ENCODE data around the gene ZNF782. TPM values are rescaled to one million over a fixed set of nuclear protein-coding genes. Genes with fewer than 3 reads are reported as not detected.
"Not testable (repeated sequence)": the region's sequence is repeated elsewhere in the genome, so short reads cannot be mapped to it uniquely, and the experiment has no call there.

ZNF782 gene
- total and polyA plus RNA-seq, 4 donors: 5.3 to 13.8 (median 10.3) TPM

DNA sequence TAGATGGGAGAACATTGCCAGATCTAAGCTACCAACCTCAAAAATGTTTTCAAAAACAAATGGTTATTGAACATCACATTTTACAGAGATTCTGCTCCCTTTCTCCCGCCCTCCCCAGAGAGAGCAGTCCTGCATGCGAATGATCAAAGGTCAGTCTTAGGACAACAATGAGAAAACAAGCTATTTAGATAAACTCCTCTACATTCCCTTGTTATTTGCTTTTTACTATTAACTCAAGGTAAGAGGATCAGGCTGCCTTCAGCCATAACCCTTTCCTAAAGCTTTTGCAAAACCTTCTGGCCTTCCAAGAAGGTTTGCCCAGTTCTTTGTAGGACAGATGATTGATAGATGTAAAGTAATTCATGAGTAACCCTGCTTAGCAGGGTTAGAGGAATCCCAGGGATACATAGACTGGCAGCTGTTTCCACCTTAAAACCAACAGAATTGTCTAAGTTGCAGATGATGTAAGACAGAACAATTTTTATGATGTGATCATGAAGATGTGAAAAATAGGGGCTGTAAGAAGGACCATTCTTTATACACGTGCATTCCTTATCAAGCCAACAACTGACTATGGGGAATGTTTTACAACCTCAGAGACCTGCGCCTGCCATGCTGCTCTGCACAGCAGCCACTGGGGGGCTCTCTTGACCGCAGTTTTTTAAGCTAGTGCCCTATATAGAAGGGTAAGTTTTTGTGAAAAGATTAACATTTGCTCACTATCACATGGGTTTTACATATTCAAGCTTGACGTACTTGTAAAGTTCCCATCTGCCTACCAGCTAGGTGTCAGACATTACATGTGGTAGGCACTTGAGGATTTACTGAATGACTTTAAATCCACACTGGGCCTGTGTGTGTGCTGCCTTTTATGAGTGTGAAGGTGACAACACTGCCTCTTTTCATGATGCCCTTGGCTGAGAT, 2.3 kb upstream of the ZNF782 start:
- Histone ChIP-seq H3K9me3 (ENCODE audit: control insufficient read depth, insufficient read depth, low read length) (no peaks in the 10 kb centered on the region), H3K27me3 (ENCODE audit: control insufficient read depth, insufficient read depth, low read length) (no peaks in the 10 kb centered on the region), H3K27ac (ENCODE audit: low read depth, low read length) (no peak overlapping the region), H3K4me3 (ENCODE audit: low read depth, low read length) (no peak overlapping the region), H3K4me1 (ENCODE audit: control insufficient read depth, insufficient read depth, low read length) (peaks cover 18% of the 10 kb centered on the region), H3K36me3 (ENCODE audit: control insufficient read depth, insufficient read depth, low read length) (peaks cover 6% of the 10 kb centered on the region)
- DNase-seq (ENCODE audit: low read depth in 4 of 6, low spot score in 6 of 6): peak; percentile 27 to 92 (median 60)
- 67% methylated on average over 2 of the region's 6 CpGs for WGBS (ENCODE audit: insufficient coverage)

GRCh38 chr9:96854651-96855273, 448 bp upstream of the ZNF782 start:
- Histone ChIP-seq H3K4me3 (ENCODE audit: low read depth, low read length) (peak overlapping the region; percentile 77), H3K4me1 (ENCODE audit: control insufficient read depth, insufficient read depth, low read length) (peaks cover 18% of the 10 kb centered on the region), H3K27me3 (ENCODE audit: control insufficient read depth, insufficient read depth, low read length) (no peaks in the 10 kb centered on the region), H3K9me3 (ENCODE audit: control insufficient read depth, insufficient read depth, low read length) (peaks cover 3% of the 10 kb centered on the region), H3K36me3 (ENCODE audit: control insufficient read depth, insufficient read depth, low read length) (peaks cover 2% of the 10 kb centered on the region), H3K27ac (ENCODE audit: low read depth, low read length) (no peak overlapping the region)
- DNase-seq (ENCODE audit: low read depth in 4 of 6, low spot score in 6 of 6): no peak
- WGBS (ENCODE audit: insufficient coverage): 7% methylated on average over 2 of the region's 16 CpGs

DNA sequence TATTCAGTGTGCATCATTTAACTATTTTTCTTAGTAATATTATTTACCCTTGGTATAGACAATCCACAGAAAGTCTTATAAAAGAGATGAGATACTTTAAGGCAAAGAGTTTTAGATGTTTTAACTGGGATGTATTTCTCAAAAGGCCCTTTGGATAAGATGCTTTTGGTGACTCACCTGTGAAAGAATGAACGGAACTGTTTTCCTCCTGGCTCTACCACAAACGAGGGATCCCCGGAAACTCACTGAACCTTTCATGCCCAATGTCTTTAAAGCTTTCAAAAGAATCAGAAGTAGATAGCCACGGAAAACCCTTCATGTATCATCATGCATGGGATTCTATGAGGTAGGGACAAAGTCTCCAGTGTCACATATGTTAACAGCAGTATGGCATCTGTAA, 1.6 kb downstream of the ZNF782 start:
- H3K4me3 ChIP-seq (ENCODE audit: low read depth, low read length): no peak overlapping the region
- no peak overlapping the region for H3K27ac ChIP-seq (ENCODE audit: low read depth, low read length)
- no peak for DNase-seq (ENCODE audit: low read depth in 4 of 6, low spot score in 6 of 6)
- no peaks in the 10 kb centered on the region for H3K27me3 ChIP-seq (ENCODE audit: control insufficient read depth, insufficient read depth, low read length)
- peaks cover 11% of the 10 kb centered on the region for H3K9me3 ChIP-seq (ENCODE audit: control insufficient read depth, insufficient read depth, low read length)
- no peaks in the 10 kb centered on the region for H3K36me3 ChIP-seq (ENCODE audit: control insufficient read depth, insufficient read depth, low read length)
- H3K4me1 ChIP-seq (ENCODE audit: control insufficient read depth, insufficient read depth, low read length): peaks cover 18% of the 10 kb centered on the region
- WGBS (ENCODE audit: insufficient coverage): 86% methylated on average over 3 of the region's 4 CpGs

DNA sequence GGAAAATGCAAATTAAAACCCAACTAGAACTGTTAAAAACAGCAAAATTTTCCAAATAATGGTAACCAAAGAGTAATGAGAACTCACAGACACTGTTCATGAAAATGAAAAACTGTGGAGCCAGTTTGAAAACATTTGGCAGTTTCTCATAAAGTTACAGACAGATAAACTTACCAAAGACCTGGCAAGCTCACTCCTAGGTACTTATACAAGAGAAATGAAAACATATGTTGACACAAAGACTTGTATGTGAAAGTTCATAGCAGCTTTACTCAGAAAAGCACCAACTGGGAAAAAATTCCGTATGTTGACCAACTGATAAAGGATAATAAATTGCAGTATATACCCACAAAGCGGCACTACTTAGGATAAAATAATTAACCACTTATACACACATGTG, 10.3 kb downstream of the ZNF782 start:
- Histone ChIP-seq H3K36me3 (ENCODE audit: control insufficient read depth, insufficient read depth, low read length) (peaks cover 3% of the 10 kb centered on the region), H3K4me1 (ENCODE audit: control insufficient read depth, insufficient read depth, low read length) (no peaks in the 10 kb centered on the region), H3K9me3 (ENCODE audit: control insufficient read depth, insufficient read depth, low read length) (peaks cover 8% of the 10 kb centered on the region), H3K4me3 (ENCODE audit: low read depth, low read length) (no peak overlapping the region), H3K27me3 (ENCODE audit: control insufficient read depth, insufficient read depth, low read length) (no peaks in the 10 kb centered on the region), H3K27ac (ENCODE audit: low read depth, low read length) (no peak overlapping the region)
- WGBS (ENCODE audit: insufficient coverage): no CpG with 5 or more reads among the region's 2 CpGs
- no peak for DNase-seq (ENCODE audit: low read depth in 4 of 6, low spot score in 6 of 6)

GRCh38 chr9:96818533-96818932, 35.8 kb downstream of the ZNF782 start:
- WGBS (ENCODE audit: insufficient coverage): 100% methylated on average over 3 of the region's 6 CpGs
- no peak overlapping the region for H3K27ac ChIP-seq (ENCODE audit: low read depth, low read length)
- DNase-seq (ENCODE audit: low read depth in 4 of 6, low spot score in 6 of 6): no peak
- H3K36me3 ChIP-seq (ENCODE audit: control insufficient read depth, insufficient read depth, low read length): peaks cover 3% of the 10 kb centered on the region
- H3K27me3 ChIP-seq (ENCODE audit: control insufficient read depth, insufficient read depth, low read length): no peaks in the 10 kb centered on the region
- H3K4me3 ChIP-seq (ENCODE audit: low read depth, low read length): no peak overlapping the region
- no peaks in the 10 kb centered on the region for H3K4me1 ChIP-seq (ENCODE audit: control insufficient read depth, insufficient read depth, low read length)
- peaks cover 38% of the 10 kb centered on the region for H3K9me3 ChIP-seq (ENCODE audit: control insufficient read depth, insufficient read depth, low read length)

DNA sequence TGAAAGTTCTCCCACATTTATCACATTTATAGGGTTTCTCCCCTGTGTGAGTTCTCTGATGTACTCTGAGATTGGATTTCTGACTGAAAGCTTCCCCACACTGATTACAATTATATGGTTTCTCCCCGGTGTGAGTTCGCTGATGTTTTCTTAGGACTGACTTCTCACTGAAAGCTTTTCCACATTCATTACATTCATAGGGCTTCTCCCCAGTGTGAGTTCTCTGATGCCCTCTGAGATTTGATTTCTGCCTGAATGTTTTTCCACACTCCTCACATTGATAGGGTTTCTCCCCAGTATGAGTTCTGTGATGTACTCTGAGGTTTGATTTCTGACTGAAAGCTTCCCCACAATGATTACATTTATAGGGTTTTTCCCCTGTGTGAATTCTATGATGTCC, 36.3 kb downstream of the ZNF782 start:
- Histone ChIP-seq H3K27ac (ENCODE audit: low read depth, low read length) (no peak overlapping the region), H3K4me3 (ENCODE audit: low read depth, low read length) (no peak overlapping the region), H3K4me1 (ENCODE audit: control insufficient read depth, insufficient read depth, low read length) (no peaks in the 10 kb centered on the region), H3K27me3 (ENCODE audit: control insufficient read depth, insufficient read depth, low read length) (no peaks in the 10 kb centered on the region), H3K9me3 (ENCODE audit: control insufficient read depth, insufficient read depth, low read length) (peaks cover 39% of the 10 kb centered on the region), H3K36me3 (ENCODE audit: control insufficient read depth, insufficient read depth, low read length) (peaks cover 3% of the 10 kb centered on the region)
- no peak for DNase-seq (ENCODE audit: low read depth in 4 of 6, low spot score in 6 of 6)
- WGBS (ENCODE audit: insufficient coverage): 93% methylated on average over 2 of the region's 2 CpGs

GRCh38 chr9:96813607-96814006, 40.7 kb downstream of the ZNF782 start:
- H3K27ac ChIP-seq (ENCODE audit: low read depth, low read length): no peak overlapping the region
- H3K4me3 ChIP-seq (ENCODE audit: low read depth, low read length): no peak overlapping the region
- WGBS (ENCODE audit: insufficient coverage): no CpG with 5 or more reads among the region's 1 CpG
- peak in 1 of 6 donors; percentile 1 for DNase-seq (ENCODE audit: low read depth in 4 of 6, low spot score in 6 of 6)
- no peaks in the 10 kb centered on the region for H3K4me1 ChIP-seq (ENCODE audit: control insufficient read depth, insufficient read depth, low read length)
- H3K9me3 ChIP-seq (ENCODE audit: control insufficient read depth, insufficient read depth, low read length): peaks cover 25% of the 10 kb centered on the region
- H3K36me3 ChIP-seq (ENCODE audit: control insufficient read depth, insufficient read depth, low read length): no peaks in the 10 kb centered on the region
- H3K27me3 ChIP-seq (ENCODE audit: control insufficient read depth, insufficient read depth, low read length): no peaks in the 10 kb centered on the region

DNA sequence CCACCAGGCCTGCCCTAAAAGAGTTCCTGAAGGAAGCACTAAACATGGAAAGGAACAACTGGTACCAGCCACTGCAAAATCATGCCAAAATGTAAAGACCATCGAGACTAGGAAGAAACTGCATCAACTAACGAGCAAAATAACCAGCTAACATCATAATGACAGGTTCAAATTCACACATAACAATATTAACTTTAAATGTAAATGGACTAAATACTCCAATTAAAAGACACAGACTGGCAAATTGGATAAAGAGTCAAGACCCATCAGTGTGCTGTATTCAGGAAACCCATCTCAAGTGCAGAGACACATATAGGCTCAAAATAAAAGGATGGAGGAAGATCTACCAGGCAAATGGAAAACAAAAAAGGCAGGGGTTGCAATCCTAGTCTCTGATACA, 55.4 kb downstream of the ZNF782 start:
- H3K36me3 ChIP-seq (ENCODE audit: control insufficient read depth, insufficient read depth, low read length): peaks cover 12% of the 10 kb centered on the region
- H3K4me3 ChIP-seq (ENCODE audit: low read depth, low read length); DNase-seq (ENCODE audit: low read depth in 4 of 6, low spot score in 6 of 6); H3K27ac ChIP-seq (ENCODE audit: low read depth, low read length); H3K4me1 ChIP-seq (ENCODE audit: control insufficient read depth, insufficient read depth, low read length); H3K27me3 ChIP-seq (ENCODE audit: control insufficient read depth, insufficient read depth, low read length); H3K9me3 ChIP-seq (ENCODE audit: control insufficient read depth, insufficient read depth, low read length): not testable (repeated sequence)
- no CpG with 5 or more reads among the region's 2 CpGs for WGBS (ENCODE audit: insufficient coverage)

DNA sequence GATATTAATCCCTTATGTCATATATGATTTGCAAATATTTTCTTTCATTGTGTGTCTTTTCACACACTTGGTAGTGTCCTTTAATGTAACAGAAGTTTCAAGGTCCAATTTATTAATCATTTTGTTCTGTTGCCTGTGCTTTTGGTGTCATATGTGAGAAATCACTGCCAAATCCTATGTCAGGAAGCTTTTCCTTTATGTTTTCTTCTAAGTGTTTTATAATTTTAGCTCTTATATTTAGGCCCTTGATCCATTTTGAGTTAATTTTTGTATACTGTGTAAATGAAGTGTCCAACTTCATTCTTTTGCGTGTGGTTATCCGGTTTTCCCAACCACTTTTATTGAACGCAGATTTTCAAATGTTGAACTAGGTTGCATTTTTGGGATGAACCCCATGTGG, 70.3 kb downstream of the ZNF782 start:
- no CpG with 5 or more reads among the region's 3 CpGs for WGBS (ENCODE audit: insufficient coverage)

GRCh38 chr9:96782235-96782634, 72.1 kb downstream of the ZNF782 start:
- Histone ChIP-seq H3K27me3 (ENCODE audit: control insufficient read depth, insufficient read depth, low read length) (no peaks in the 10 kb centered on the region), H3K27ac (ENCODE audit: low read depth, low read length) (no peak overlapping the region), H3K36me3 (ENCODE audit: control insufficient read depth, insufficient read depth, low read length) (no peaks in the 10 kb centered on the region), H3K9me3 (ENCODE audit: control insufficient read depth, insufficient read depth, low read length) (peaks cover 2% of the 10 kb centered on the region), H3K4me3 (ENCODE audit: low read depth, low read length) (no peak overlapping the region), H3K4me1 (ENCODE audit: control insufficient read depth, insufficient read depth, low read length) (peaks cover 5% of the 10 kb centered on the region)
- DNase-seq (ENCODE audit: low read depth in 4 of 6, low spot score in 6 of 6): no peak

More for the DNA sequence above, 70.3 kb downstream of the ZNF782 start:
- Histone ChIP-seq H3K27ac (ENCODE audit: low read depth, low read length) (no peak overlapping the region), H3K36me3 (ENCODE audit: control insufficient read depth, insufficient read depth, low read length) (no peaks in the 10 kb centered on the region), H3K9me3 (ENCODE audit: control insufficient read depth, insufficient read depth, low read length) (peaks cover 2% of the 10 kb centered on the region), H3K27me3 (ENCODE audit: control insufficient read depth, insufficient read depth, low read length) (no peaks in the 10 kb centered on the region), H3K4me1 (ENCODE audit: control insufficient read depth, insufficient read depth, low read length) (no peaks in the 10 kb centered on the region), H3K4me3 (ENCODE audit: low read depth, low read length) (no peak overlapping the region)
- no peak for DNase-seq (ENCODE audit: low read depth in 4 of 6, low spot score in 6 of 6)
